Cardiac fibroblast (primary cell): ENCODE results near the gene SYNPO.
A peak's percentile ranks its signal among the peaks of the same experiment; 100 is the strongest.

Source experiments
- DNase-seq, 2 donors: peaks; one replicate each; pipeline versions ENCODE4 v3.0.0 to v3.0.0-alpha.2; 2010; ENCODE audit warnings: low read depth in 2 of 2
- H3K4me3 ChIP-seq, 2 donors: replicated peaks in 1 of 2; 1 replicate in 1 of 2; 2 replicates in 1 of 2; pipeline ENCODE4 v1.5.1; 2011; ENCODE audit warnings: low read depth in 2 of 2, low read length in 2 of 2, mild to moderate bottlenecking in 2 of 2, moderate library complexity in 1 of 2
- CTCF ChIP-seq: IDR thresholded peaks from one replicate; pipeline ENCODE4 v1.5.1; 2011; ENCODE audit warnings: low read depth, mild to moderate bottlenecking, low read length, inconsistent platforms

SYNPO gene

GRCh38 chr5:150623878-150624216, 16.6 kb upstream of the SYNPO start:
- no peak for DNase-seq
- H3K4me3 ChIP-seq = no peak overlapping the region

GRCh38 chr5:150624334-150625163, 15.9 kb upstream of the SYNPO start:
- TF ChIP-seq CTCF = no peak
- peak overlapping the region; percentile 68 to 89 for H3K4me3 ChIP-seq
- DNase-seq = peak in 1 of 2 donors; percentile 58

More at GRCh38 chr5:150623878-150624216, 16.6 kb upstream of the SYNPO start:
- TF ChIP-seq CTCF = no peak

GRCh38 chr5:150625164-150625535, 15.3 kb upstream of the SYNPO start:
- peak overlapping the region; percentile 68 to 89 for H3K4me3 ChIP-seq
- DNase-seq = no peak
- no peak for TF ChIP-seq CTCF

GRCh38 chr5:150625831-150626746, 14.4 kb upstream of the SYNPO start:
- H3K4me3 ChIP-seq = peak overlapping the region; percentile 68 to 89
- no peak for DNase-seq
- no peak for TF ChIP-seq CTCF

- peak in 1 of 2 donors; percentile 35 for DNase-seq
- TF ChIP-seq CTCF = no peak
- H3K4me3 ChIP-seq = peak overlapping the region; percentile 7 to 89
Measured at GRCh38 chr5:150626853-150627276, 13.6 kb upstream of the SYNPO start.

GRCh38 chr5:150627731-150628545, 12.5 kb upstream of the SYNPO start:
- no peak for TF ChIP-seq CTCF
- no peak overlapping the region for H3K4me3 ChIP-seq
- peak; percentile 44 to 71 for DNase-seq
